ENCODE data around the gene SCRT2.

- TF ChIP-seq POLR2A (IDR thresholded peaks at IDR 0.05; ENCODE audit: borderline replicate concordance, extremely low read depth, insufficient read depth, insufficient read length) (no peak), POLR2AphosphoS5 (IDR thresholded peaks at IDR 0.05; ENCODE audit: low read depth, low read length) (no peak), MAX (IDR thresholded peaks at IDR 0.05) (no peak), REST (IDR thresholded peaks at IDR 0.05; ENCODE audit: low read depth) (no peak)
- TF ChIP-seq, protein P1, sequence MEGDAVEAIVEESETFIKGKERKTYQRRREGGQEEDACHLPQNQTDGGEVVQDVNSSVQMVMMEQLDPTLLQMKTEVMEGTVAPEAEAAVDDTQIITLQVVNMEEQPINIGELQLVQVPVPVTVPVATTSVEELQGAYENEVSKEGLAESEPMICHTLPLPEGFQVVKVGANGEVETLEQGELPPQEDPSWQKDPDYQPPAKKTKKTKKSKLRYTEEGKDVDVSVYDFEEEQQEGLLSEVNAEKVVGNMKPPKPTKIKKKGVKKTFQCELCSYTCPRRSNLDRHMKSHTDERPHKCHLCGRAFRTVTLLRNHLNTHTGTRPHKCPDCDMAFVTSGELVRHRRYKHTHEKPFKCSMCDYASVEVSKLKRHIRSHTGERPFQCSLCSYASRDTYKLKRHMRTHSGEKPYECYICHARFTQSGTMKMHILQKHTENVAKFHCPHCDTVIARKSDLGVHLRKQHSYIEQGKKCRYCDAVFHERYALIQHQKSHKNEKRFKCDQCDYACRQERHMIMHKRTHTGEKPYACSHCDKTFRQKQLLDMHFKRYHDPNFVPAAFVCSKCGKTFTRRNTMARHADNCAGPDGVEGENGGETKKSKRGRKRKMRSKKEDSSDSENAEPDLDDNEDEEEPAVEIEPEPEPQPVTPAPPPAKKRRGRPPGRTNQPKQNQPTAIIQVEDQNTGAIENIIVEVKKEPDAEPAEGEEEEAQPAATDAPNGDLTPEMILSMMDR (IDR thresholded peaks at IDR 0.05 in 2 of 3, conservative IDR thresholded peaks at IDR 0.05 in 1 of 3; ENCODE audit: borderline replicate concordance in 1 of 3, insufficient read depth in 1 of 3, low read depth in 2 of 3, low read length in 2 of 3): no peak
- TF ChIP-seq, protein P2, sequence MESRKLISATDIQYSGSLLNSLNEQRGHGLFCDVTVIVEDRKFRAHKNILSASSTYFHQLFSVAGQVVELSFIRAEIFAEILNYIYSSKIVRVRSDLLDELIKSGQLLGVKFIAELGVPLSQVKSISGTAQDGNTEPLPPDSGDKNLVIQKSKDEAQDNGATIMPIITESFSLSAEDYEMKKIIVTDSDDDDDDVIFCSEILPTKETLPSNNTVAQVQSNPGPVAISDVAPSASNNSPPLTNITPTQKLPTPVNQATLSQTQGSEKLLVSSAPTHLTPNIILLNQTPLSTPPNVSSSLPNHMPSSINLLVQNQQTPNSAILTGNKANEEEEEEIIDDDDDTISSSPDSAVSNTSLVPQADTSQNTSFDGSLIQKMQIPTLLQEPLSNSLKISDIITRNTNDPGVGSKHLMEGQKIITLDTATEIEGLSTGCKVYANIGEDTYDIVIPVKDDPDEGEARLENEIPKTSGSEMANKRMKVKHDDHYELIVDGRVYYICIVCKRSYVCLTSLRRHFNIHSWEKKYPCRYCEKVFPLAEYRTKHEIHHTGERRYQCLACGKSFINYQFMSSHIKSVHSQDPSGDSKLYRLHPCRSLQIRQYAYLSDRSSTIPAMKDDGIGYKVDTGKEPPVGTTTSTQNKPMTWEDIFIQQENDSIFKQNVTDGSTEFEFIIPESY (IDR thresholded peaks at IDR 0.05; ENCODE audit: extremely low read depth, insufficient replicate concordance, low read length): no peak
Measured at GRCh38 chr20:668638-669037, 7.0 kb downstream of the SCRT2 start.

Measured in HCT116 (cell line).